Measurements from ENCODE around the gene ECE1. TPM values are rescaled to one million over a fixed set of nuclear protein-coding genes. Genes with fewer than 3 reads are reported as not detected.

The ECE1 gene
- total RNA-seq, 4 donors from 2014 or later = 105 to 122 (median 112) TPM

GRCh38 chr1:21308330-21308729, 18.1 kb upstream of the ECE1 start:
- peak overlapping the region in 1 of 4 donors; percentile 56 for H3K27ac ChIP-seq
- H3K4me1 ChIP-seq = peaks cover 0 to 49% (median 3%) of the 10 kb centered on the region in 4 donors
- no peak for DNase-seq
- H3K36me3 ChIP-seq = no peaks in the 10 kb centered on the region
- no peaks in the 10 kb centered on the region for H3K27me3 ChIP-seq
- no peaks in the 10 kb centered on the region for H3K9me3 ChIP-seq
- no peak overlapping the region for H3K4me3 ChIP-seq
- TF ChIP-seq POLR2A (IDR thresholded peaks at IDR 0.05) = no peak
- no peak for TF ChIP-seq CTCF (IDR thresholded peaks at IDR 0.05)

- TF ChIP-seq CTCF (IDR thresholded peaks at IDR 0.05) (no peak), POLR2A (IDR thresholded peaks at IDR 0.05) (no peak)
- no peak for DNase-seq
- H3K4me1 ChIP-seq = peaks cover 0 to 49% (median 3%) of the 10 kb centered on the region in 4 donors
- peak overlapping the region in 1 of 4 donors; percentile 56 for H3K27ac ChIP-seq
- H3K27me3 ChIP-seq = no peaks in the 10 kb centered on the region
- no peaks in the 10 kb centered on the region for H3K9me3 ChIP-seq
- H3K4me3 ChIP-seq = no peak overlapping the region
- no peaks in the 10 kb centered on the region for H3K36me3 ChIP-seq
Measured at GRCh38 chr1:21307663-21308305, 17.5 kb upstream of the ECE1 start.

- TF ChIP-seq CTCF (IDR thresholded peaks at IDR 0.05) (no peak), POLR2A (IDR thresholded peaks at IDR 0.05) (no peak)
- H3K36me3 ChIP-seq = no peaks in the 10 kb centered on the region
- DNase-seq = no peak
- peak overlapping the region in 1 of 4 donors; percentile 19 for H3K27ac ChIP-seq
- no peaks in the 10 kb centered on the region for H3K9me3 ChIP-seq
- H3K4me3 ChIP-seq = no peak overlapping the region
- peaks cover 0 to 54% (median 3%) of the 10 kb centered on the region in 4 donors for H3K4me1 ChIP-seq
- H3K27me3 ChIP-seq = no peaks in the 10 kb centered on the region
Measured at GRCh38 chr1:21307210-21307609, 16.9 kb upstream of the ECE1 start.

- Histone ChIP-seq H3K36me3 (no peaks in the 10 kb centered on the region), H3K4me1 (peaks cover 0 to 56% (median 3%) of the 10 kb centered on the region in 4 donors), H3K9me3 (no peaks in the 10 kb centered on the region), H3K27me3 (no peaks in the 10 kb centered on the region), H3K4me3 (no peak overlapping the region), H3K27ac (peak overlapping the region in 1 of 4 donors; percentile 46)
- no peak for DNase-seq
- no peak for TF ChIP-seq CTCF (IDR thresholded peaks at IDR 0.05)
- TF ChIP-seq POLR2A (IDR thresholded peaks at IDR 0.05) = no peak
Measured at GRCh38 chr1:21305900-21306189, 15.6 kb upstream of the ECE1 start.

- Histone ChIP-seq H3K27ac (peak overlapping the region in 1 of 4 donors; percentile 46), H3K4me1 (peaks cover 0 to 57% (median 4%) of the 10 kb centered on the region in 4 donors), H3K9me3 (no peaks in the 10 kb centered on the region), H3K36me3 (no peaks in the 10 kb centered on the region), H3K4me3 (no peak overlapping the region), H3K27me3 (no peaks in the 10 kb centered on the region)
- TF ChIP-seq POLR2A (IDR thresholded peaks at IDR 0.05) = no peak
- DNase-seq = no peak
Measured at GRCh38 chr1:21305155-21305899, 15.1 kb upstream of the ECE1 start.

GRCh38 chr1:21304488-21304887, 14.2 kb upstream of the ECE1 start:
- H3K27ac ChIP-seq = no peak overlapping the region
- no peak overlapping the region for H3K4me3 ChIP-seq

More at GRCh38 chr1:21304488-21304887, 14.2 kb upstream of the ECE1 start:
- Histone ChIP-seq H3K27me3 (no peaks in the 10 kb centered on the region), H3K9me3 (no peaks in the 10 kb centered on the region), H3K36me3 (no peaks in the 10 kb centered on the region), H3K4me1 (peaks cover 0 to 65% (median 6%) of the 10 kb centered on the region in 4 donors)
- TF ChIP-seq POLR2A (IDR thresholded peaks at IDR 0.05) (no peak), CTCF (IDR thresholded peaks at IDR 0.05) (no peak)
- DNase-seq = no peak
